ENCODE data around the gene COQ10B. TPM values are rescaled to one million over a fixed set of nuclear protein-coding genes. Genes with fewer than 3 reads are reported as not detected.
"Not testable (repeated sequence)": the region's sequence is repeated elsewhere in the genome, so short reads cannot be mapped to it uniquely, and the experiment has no call there.

COQ10B gene
- total RNA-seq, 1 donor from 2014 or later = 20.1 TPM

DNA sequence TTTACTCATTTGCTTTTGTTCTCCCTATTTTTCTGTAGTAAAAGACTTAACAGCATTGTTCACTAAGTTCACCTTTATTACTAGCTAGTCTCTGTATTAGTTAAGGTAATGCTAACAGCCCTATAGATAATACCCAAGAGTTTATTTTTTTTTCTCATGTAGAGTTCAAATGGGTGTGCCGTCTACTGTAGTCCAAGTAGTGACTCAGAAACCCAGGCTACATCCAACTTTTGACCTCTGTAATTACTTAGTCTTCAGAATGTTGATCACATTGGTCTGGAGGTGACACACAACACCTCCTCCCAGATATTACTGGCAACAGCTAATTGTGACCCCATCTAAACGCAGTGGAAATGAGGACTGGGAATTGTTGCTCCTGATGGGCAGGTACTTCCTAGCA is 7.7 kb downstream of the COQ10B start:
- no peak overlapping the region for H3K4me3 Mint-ChIP-seq
- DNase-seq = no peak
- H3K27me3 Mint-ChIP-seq = no peaks in the 10 kb centered on the region
- H3K9me3 Mint-ChIP-seq = no peaks in the 10 kb centered on the region
- intact Hi-C loops (cut with micrococcal nuclease) = no loop called here
- H3K36me3 Mint-ChIP-seq (ENCODE audit: low read depth) = peaks cover 32% of the 10 kb centered on the region
- H3K27ac Mint-ChIP-seq = no peak overlapping the region
- H3K4me1 Mint-ChIP-seq = peaks cover 12% of the 10 kb centered on the region

GRCh38 chr2:197464175-197464574 is 10.8 kb downstream of the COQ10B start:
- Mint-ChIP-seq H3K27ac (no peak overlapping the region), H3K4me1 (peaks cover 11% of the 10 kb centered on the region), H3K4me3 (no peak overlapping the region), H3K36me3 (ENCODE audit: low read depth) (peaks cover 45% of the 10 kb centered on the region), H3K9me3 (no peaks in the 10 kb centered on the region), H3K27me3 (no peaks in the 10 kb centered on the region)
- no peak for DNase-seq
- intact Hi-C loops (cut with micrococcal nuclease) = no loop called here

GRCh38 chr2:197472166-197472565 is 18.8 kb downstream of the COQ10B start:
- intact Hi-C loops (cut with micrococcal nuclease) = no loop called here
- H3K36me3 Mint-ChIP-seq (ENCODE audit: low read depth) = peaks cover 46% of the 10 kb centered on the region

DNA sequence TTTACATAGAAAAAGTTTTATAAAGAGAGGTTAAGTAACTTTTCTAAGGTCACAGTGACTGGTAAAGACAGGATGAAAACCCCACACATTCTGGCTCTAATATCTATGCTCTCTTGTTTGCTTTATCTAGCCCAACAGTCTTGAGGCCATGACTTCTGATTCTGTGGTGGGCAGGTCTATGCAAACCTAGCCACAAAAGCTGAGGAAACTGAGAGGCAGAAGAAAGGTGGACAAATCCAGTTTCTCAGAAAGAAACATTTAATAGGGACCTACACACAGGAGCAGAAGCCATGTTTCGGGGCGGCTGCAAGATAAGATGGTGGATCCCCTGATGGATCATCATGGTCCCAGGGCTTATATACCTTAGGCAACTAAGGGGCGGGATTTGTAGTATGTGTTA is 24.4 kb downstream of the COQ10B start:
- Mint-ChIP-seq H3K4me3 (no peak overlapping the region), H3K4me1 (peaks cover under 1% of the 10 kb centered on the region), H3K27me3 (no peaks in the 10 kb centered on the region), H3K27ac (no peak overlapping the region), H3K36me3 (ENCODE audit: low read depth) (peaks cover 57% of the 10 kb centered on the region), H3K9me3 (no peaks in the 10 kb centered on the region)
- intact Hi-C loops (cut with micrococcal nuclease) = no loop called here
- no peak for DNase-seq

More at GRCh38 chr2:197472166-197472565, 18.8 kb downstream of the COQ10B start:
- H3K27ac Mint-ChIP-seq = peak overlapping the region; percentile 48
- H3K4me1 Mint-ChIP-seq = peaks cover 6% of the 10 kb centered on the region
- DNase-seq = no peak
- H3K9me3 Mint-ChIP-seq = no peaks in the 10 kb centered on the region
- no peaks in the 10 kb centered on the region for H3K27me3 Mint-ChIP-seq
- H3K4me3 Mint-ChIP-seq = no peak overlapping the region

- DNase-seq = no peak
- no peak overlapping the region for H3K27ac Mint-ChIP-seq
- H3K4me3 Mint-ChIP-seq = no peak overlapping the region
- no peaks in the 10 kb centered on the region for H3K4me1 Mint-ChIP-seq
- no peaks in the 10 kb centered on the region for H3K9me3 Mint-ChIP-seq
- intact Hi-C loops (cut with micrococcal nuclease) = no loop called here
- H3K36me3 Mint-ChIP-seq (ENCODE audit: low read depth) = peaks cover 65% of the 10 kb centered on the region
- no peaks in the 10 kb centered on the region for H3K27me3 Mint-ChIP-seq
Observed at GRCh38 chr2:197480165-197481036, 27.0 kb downstream of the COQ10B start.

DNA sequence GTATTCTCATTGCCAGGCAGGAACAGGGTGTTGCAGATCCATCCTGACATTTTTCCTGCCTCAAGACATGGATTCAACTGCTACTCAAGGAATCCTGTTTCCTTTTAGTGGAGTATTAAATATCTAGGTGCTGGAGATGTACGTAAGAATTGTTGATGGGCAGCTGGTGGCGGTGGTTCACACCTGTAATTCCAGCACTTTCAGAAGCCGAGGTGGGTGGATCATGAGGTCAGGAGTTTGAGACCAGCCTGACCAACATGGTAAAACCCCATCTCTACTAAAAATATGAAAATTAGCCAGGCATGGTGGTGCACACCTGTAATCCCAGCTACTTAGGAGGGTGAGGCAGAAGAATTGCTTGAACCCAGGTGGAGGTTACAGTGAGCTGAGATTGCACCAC is 30.9 kb downstream of the COQ10B start:
- not testable (repeated sequence) for DNase-seq, H3K27me3 Mint-ChIP-seq, H3K9me3 Mint-ChIP-seq, H3K4me3 Mint-ChIP-seq, H3K27ac Mint-ChIP-seq, H3K4me1 Mint-ChIP-seq
- intact Hi-C loops (cut with micrococcal nuclease) = loop anchor here (2.0 kb wide), 1 partner anchor 15 kb away; the partner anchor contains the start of gene HSPD1
- peaks cover 78% of the 10 kb centered on the region for H3K36me3 Mint-ChIP-seq (ENCODE audit: low read depth)

DNA sequence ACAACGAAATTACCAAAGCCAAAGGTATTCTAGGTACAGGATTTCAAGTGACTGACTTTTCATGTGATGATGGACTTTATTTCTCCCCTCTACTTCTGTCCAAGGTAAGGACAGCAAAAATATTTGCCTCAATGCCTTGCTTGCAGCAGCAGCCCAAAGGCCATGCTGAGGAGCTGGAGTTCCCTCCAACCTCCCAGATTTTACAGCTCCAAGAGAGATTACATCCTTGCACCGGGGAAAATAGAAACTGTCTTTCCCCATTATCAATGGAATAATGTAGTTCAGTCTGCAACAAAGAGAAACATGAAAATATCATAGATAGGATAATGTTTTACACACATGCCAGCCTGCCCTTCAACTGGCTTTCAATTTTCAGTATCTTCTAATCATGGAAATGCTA is 32.8 kb downstream of the COQ10B start:
- peaks cover 8% of the 10 kb centered on the region for H3K4me1 Mint-ChIP-seq
- peaks cover 82% of the 10 kb centered on the region for H3K36me3 Mint-ChIP-seq (ENCODE audit: low read depth)
- DNase-seq = no peak
- H3K4me3 Mint-ChIP-seq = no peak overlapping the region
- no peak overlapping the region for H3K27ac Mint-ChIP-seq
- no peaks in the 10 kb centered on the region for H3K9me3 Mint-ChIP-seq
- no peaks in the 10 kb centered on the region for H3K27me3 Mint-ChIP-seq
- intact Hi-C loops (cut with micrococcal nuclease) = no loop called here

- intact Hi-C loops (cut with micrococcal nuclease) = no loop called here
- Mint-ChIP-seq H3K4me1 (peaks cover 11% of the 10 kb centered on the region), H3K4me3 (no peak overlapping the region), H3K9me3 (no peaks in the 10 kb centered on the region), H3K27ac (no peak overlapping the region), H3K27me3 (no peaks in the 10 kb centered on the region), H3K36me3 (ENCODE audit: low read depth) (peaks cover 86% of the 10 kb centered on the region)
- DNase-seq = no peak
Observed at GRCh38 chr2:197487385-197487784, 34.0 kb downstream of the COQ10B start.

DNA sequence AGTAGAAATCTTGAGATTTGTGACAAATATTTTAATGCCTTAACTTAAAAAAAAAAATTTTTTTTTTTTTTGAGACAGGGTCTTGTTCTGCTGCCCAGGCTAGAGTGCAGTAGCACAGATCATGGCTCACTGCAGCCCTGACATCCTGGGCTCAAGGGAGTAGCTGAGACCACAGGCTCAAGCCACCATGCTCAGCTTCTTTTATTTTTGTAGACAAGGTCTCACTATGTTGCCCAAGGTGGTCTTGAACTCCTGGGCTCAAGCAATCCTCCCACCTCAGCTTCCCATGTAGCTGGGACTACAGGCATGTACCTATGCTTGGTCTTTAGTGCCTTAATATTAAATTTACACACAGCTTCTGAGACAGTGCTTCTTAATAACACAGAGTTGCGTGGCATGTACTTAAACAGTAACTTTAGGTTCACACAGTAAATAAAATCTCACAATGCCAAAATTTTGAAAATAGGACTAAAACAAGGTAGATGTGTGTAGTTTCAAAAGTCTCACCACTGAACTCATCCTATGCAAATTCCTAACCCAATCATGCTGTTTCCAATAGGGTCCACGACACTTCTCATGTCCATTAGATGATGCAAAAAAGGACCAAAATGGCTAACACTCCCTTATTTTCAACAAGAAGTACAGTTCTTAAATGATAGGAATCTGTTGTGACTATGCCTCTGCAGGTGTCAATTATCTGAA is 42.2 kb downstream of the COQ10B start:
- Mint-ChIP-seq H3K4me1 (peaks cover 40% of the 10 kb centered on the region), H3K4me3 (peak overlapping the region; percentile 95), H3K27me3 (no peaks in the 10 kb centered on the region), H3K27ac (peak overlapping the region; percentile 29), H3K36me3 (ENCODE audit: low read depth) (peaks cover 80% of the 10 kb centered on the region), H3K9me3 (no peaks in the 10 kb centered on the region)
- DNase-seq = no peak
- intact Hi-C loops (cut with micrococcal nuclease) = no loop called here

- H3K4me1 Mint-ChIP-seq = peaks cover 39% of the 10 kb centered on the region
- no peak for DNase-seq
- peaks cover 80% of the 10 kb centered on the region for H3K36me3 Mint-ChIP-seq (ENCODE audit: low read depth)
- no peaks in the 10 kb centered on the region for H3K27me3 Mint-ChIP-seq
- no peaks in the 10 kb centered on the region for H3K9me3 Mint-ChIP-seq
- H3K4me3 Mint-ChIP-seq = peak overlapping the region; percentile 95
- intact Hi-C loops (cut with micrococcal nuclease) = no loop called here
- H3K27ac Mint-ChIP-seq = peak overlapping the region; percentile 26
Observed at GRCh38 chr2:197496695-197497094, 43.3 kb downstream of the COQ10B start.

DNA sequence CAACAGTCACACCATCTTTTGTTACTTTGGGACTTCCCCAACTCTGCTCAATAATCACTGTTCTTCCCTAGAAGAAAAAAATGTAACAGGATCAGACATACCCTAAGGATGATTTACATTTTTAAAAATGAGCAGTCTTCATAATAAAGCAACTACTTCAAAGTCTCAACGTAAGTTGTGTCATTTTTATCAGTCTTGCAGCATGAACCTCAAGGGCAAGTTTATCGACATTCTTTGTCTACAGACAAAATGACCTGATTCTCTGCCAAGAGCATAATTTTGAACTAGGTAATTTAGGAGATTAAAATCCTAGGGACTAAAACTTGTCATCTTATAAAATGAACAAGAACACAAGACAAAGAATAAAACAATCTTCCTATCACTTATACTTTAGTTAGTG is 44.0 kb downstream of the COQ10B start:
- peak overlapping the region; percentile 95 for H3K4me3 Mint-ChIP-seq
- no peak for DNase-seq
- H3K36me3 Mint-ChIP-seq (ENCODE audit: low read depth) = peaks cover 84% of the 10 kb centered on the region
- H3K9me3 Mint-ChIP-seq = no peaks in the 10 kb centered on the region
- peaks cover 46% of the 10 kb centered on the region for H3K4me1 Mint-ChIP-seq
- intact Hi-C loops (cut with micrococcal nuclease) = no loop called here
- H3K27me3 Mint-ChIP-seq = no peaks in the 10 kb centered on the region
- H3K27ac Mint-ChIP-seq = peak overlapping the region; percentile 72

GRCh38 chr2:197498235-197498936 is 45.0 kb downstream of the COQ10B start:
- H3K9me3 Mint-ChIP-seq = no peaks in the 10 kb centered on the region
- H3K4me3 Mint-ChIP-seq = peak overlapping the region; percentile 95
- intact Hi-C loops (cut with micrococcal nuclease) = loop anchor here (2.0 kb wide), 2 partner anchors 14 to 572 kb away; partner anchors contain the start of gene PGAP1
- H3K4me1 Mint-ChIP-seq = peaks cover 45% of the 10 kb centered on the region
- peaks cover 83% of the 10 kb centered on the region for H3K36me3 Mint-ChIP-seq (ENCODE audit: low read depth)
- no peaks in the 10 kb centered on the region for H3K27me3 Mint-ChIP-seq
- DNase-seq = no peak
- peak overlapping the region; percentile 98 for H3K27ac Mint-ChIP-seq

- intact Hi-C loops (cut with micrococcal nuclease) = loop anchor here (2.0 kb wide), 2 partner anchors 14 to 572 kb away; partner anchors contain the start of gene PGAP1
- Mint-ChIP-seq H3K9me3 (no peaks in the 10 kb centered on the region), H3K27me3 (no peaks in the 10 kb centered on the region), H3K4me3 (peak overlapping the region; percentile 95), H3K36me3 (ENCODE audit: low read depth) (peaks cover 84% of the 10 kb centered on the region), H3K27ac (peak overlapping the region; percentile 98), H3K4me1 (peaks cover 45% of the 10 kb centered on the region)
- DNase-seq = peak; percentile 87
Observed at GRCh38 chr2:197498937-197499593, 45.7 kb downstream of the COQ10B start.

Measured in activated CD4-positive, alpha-beta T cell treated with anti-CD3 and anti-CD28 coated beads, Interleukin-2, amount 10 ng/mL, durations not matched to agents 24 days and 14 days (primary cell).